Measurements from ENCODE around the gene COBL. TPM values are rescaled to one million over a fixed set of nuclear protein-coding genes. Genes with fewer than 3 reads are reported as not detected.

COBL gene
- total RNA-seq, 4 donors from 2014 or later: 62.4 to 114 (median 72.2) TPM

- Histone ChIP-seq H3K36me3 (no peaks in the 10 kb centered on the region), H3K27me3 (no peaks in the 10 kb centered on the region), H3K27ac (no peak overlapping the region), H3K4me1 (peaks cover 0 to 13% (median 7%) of the 10 kb centered on the region in 4 donors), H3K9me3 (no peaks in the 10 kb centered on the region), H3K4me3 (no peak overlapping the region)
- DNase-seq: no peak
- intact Hi-C loops (cut with DNase I; ENCODE audit: low total_unique reads) (no loop called here), in situ Hi-C loops (cut with MboI; ENCODE audit: low pct_ligation_motif_present in 1 of 4, low pct_unique_long_range_greater_than_20kb in 1 of 4, low sequenced_read_pairs in 3 of 4) (loop anchor here in 1 of 4 donors (10.0 kb wide), 1 partner anchor 141 kb away; no protein-coding TSS in a partner anchor)
- TF ChIP-seq EP300 (IDR thresholded peaks at IDR 0.05; ENCODE audit: low read depth): no peak
- no peak for TF ChIP-seq CTCF (IDR thresholded peaks at IDR 0.05)
- no peak for TF ChIP-seq POLR2AphosphoS5 (IDR thresholded peaks at IDR 0.05)
- no peak for TF ChIP-seq POLR2A (IDR thresholded peaks at IDR 0.05)
- 75% methylated on average over 2 of the region's 2 CpGs; no CpG with 5 or more reads in 1 of the 2 donors for WGBS, 2 donors (ENCODE audit: low coverage in 1 of 2)
Observed at GRCh38 chr7:51223505-51223904, 93.1 kb downstream of the COBL start.

GRCh38 chr7:51222916-51223315, 93.7 kb downstream of the COBL start:
- Histone ChIP-seq H3K36me3 (no peaks in the 10 kb centered on the region), H3K27ac (no peak overlapping the region), H3K9me3 (no peaks in the 10 kb centered on the region), H3K4me1 (peaks cover 0 to 13% (median 7%) of the 10 kb centered on the region in 4 donors), H3K27me3 (no peaks in the 10 kb centered on the region), H3K4me3 (no peak overlapping the region)
- in situ Hi-C loops (cut with MboI; ENCODE audit: low pct_ligation_motif_present in 1 of 4, low pct_unique_long_range_greater_than_20kb in 1 of 4, low sequenced_read_pairs in 3 of 4): loop anchor here in 1 of 4 donors (10.0 kb wide), 1 partner anchor 142 kb away; no protein-coding TSS in a partner anchor
- DNase-seq: no peak
- TF ChIP-seq EP300 (IDR thresholded peaks at IDR 0.05; ENCODE audit: low read depth): no peak
- no peak for TF ChIP-seq POLR2AphosphoS5 (IDR thresholded peaks at IDR 0.05)
- no peak for TF ChIP-seq CTCF (IDR thresholded peaks at IDR 0.05)
- TF ChIP-seq POLR2A (IDR thresholded peaks at IDR 0.05): no peak
- 85% methylated on average over 10 of the region's 10 CpGs; no CpG with 5 or more reads in 1 of the 2 donors for WGBS, 2 donors (ENCODE audit: low coverage in 1 of 2)
- intact Hi-C loops (cut with DNase I; ENCODE audit: low total_unique reads): no loop called here

- peaks cover 0 to 6% (median 0%) of the 10 kb centered on the region in 4 donors for H3K4me1 ChIP-seq
- intact Hi-C loops (cut with DNase I; ENCODE audit: low total_unique reads): no loop called here
- TF ChIP-seq EP300 (IDR thresholded peaks at IDR 0.05; ENCODE audit: low read depth) (no peak), POLR2A (IDR thresholded peaks at IDR 0.05) (no peak), POLR2AphosphoS5 (IDR thresholded peaks at IDR 0.05) (no peak), CTCF (IDR thresholded peaks at IDR 0.05) (no peak)
- WGBS, 2 donors (ENCODE audit: low coverage in 1 of 2): 81 to 91% methylated on average over 9 to 11 of the region's 11 CpGs
- DNase-seq: no peak
- no peak overlapping the region for H3K27ac ChIP-seq
- H3K27me3 ChIP-seq: no peaks in the 10 kb centered on the region
- H3K4me3 ChIP-seq: no peak overlapping the region
- in situ Hi-C loops (cut with MboI; ENCODE audit: low pct_ligation_motif_present in 1 of 4, low pct_unique_long_range_greater_than_20kb in 1 of 4, low sequenced_read_pairs in 3 of 4): loop anchor here in 1 of 4 donors (10.0 kb wide), 1 partner anchor 145 kb away; no protein-coding TSS in a partner anchor
- H3K36me3 ChIP-seq: no peaks in the 10 kb centered on the region
- no peaks in the 10 kb centered on the region for H3K9me3 ChIP-seq
Observed at GRCh38 chr7:51220226-51220625, 96.4 kb downstream of the COBL start.

- no peak overlapping the region for H3K4me3 ChIP-seq
- no peaks in the 10 kb centered on the region for H3K36me3 ChIP-seq
- intact Hi-C loops (cut with DNase I; ENCODE audit: low total_unique reads): no loop called here
- in situ Hi-C loops (cut with MboI; ENCODE audit: low pct_ligation_motif_present in 1 of 4, low pct_unique_long_range_greater_than_20kb in 1 of 4, low sequenced_read_pairs in 3 of 4): no loop called here
- H3K27me3 ChIP-seq: no peaks in the 10 kb centered on the region
- TF ChIP-seq EP300 (IDR thresholded peaks at IDR 0.05; ENCODE audit: low read depth) (no peak), CTCF (IDR thresholded peaks at IDR 0.05) (no peak), POLR2A (IDR thresholded peaks at IDR 0.05) (no peak), POLR2AphosphoS5 (IDR thresholded peaks at IDR 0.05) (no peak)
- 82% methylated on average over 18 of the region's 18 CpGs; no CpG with 5 or more reads in 1 of the 2 donors for WGBS, 2 donors (ENCODE audit: low coverage in 1 of 2)
- H3K9me3 ChIP-seq: no peaks in the 10 kb centered on the region
- H3K27ac ChIP-seq: no peak overlapping the region
- H3K4me1 ChIP-seq: no peaks in the 10 kb centered on the region
- no peak for DNase-seq
Observed at GRCh38 chr7:51219261-51219988, 97.2 kb downstream of the COBL start.

Measured in transverse colon (tissue), 4 donors.